ENCODE measurements around the gene ARHGAP9. TPM values are rescaled to one million over a fixed set of nuclear protein-coding genes. Genes with fewer than 3 reads are reported as not detected.

Gene ARHGAP9
- total RNA-seq, 4 donors from 2014 or later = 16.6 to 50.1 (median 24.7) TPM

- TF ChIP-seq CTCF (IDR thresholded peaks at IDR 0.05; ENCODE audit: low read depth) = no peak
Measured at GRCh38 chr12:57498132-57498502, 18.5 kb upstream of the ARHGAP9 start.

- TF ChIP-seq CTCF (IDR thresholded peaks at IDR 0.05; ENCODE audit: low read depth) = no peak
Measured at GRCh38 chr12:57497223-57498131, 17.8 kb upstream of the ARHGAP9 start.

DNA sequence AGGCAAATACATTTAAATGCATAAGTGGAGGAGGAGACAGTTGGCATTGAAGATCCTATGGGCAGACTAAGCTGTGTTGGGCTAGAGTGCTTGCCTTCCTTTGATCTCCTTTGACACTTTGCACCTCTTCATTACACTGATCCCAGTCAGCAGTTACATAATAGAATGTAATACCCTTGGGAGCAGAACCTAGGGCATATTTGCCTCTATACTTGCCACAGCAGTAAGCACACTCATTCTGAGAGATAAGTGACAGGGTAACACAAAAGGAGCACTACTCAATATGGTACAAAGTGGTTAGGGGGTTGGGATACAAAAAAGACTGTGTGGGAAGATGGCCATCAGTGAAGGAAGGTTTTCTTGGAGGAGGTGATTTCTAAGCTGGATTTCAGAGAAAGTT lies 17.2 kb upstream of the ARHGAP9 start:
- no peak for TF ChIP-seq CTCF (IDR thresholded peaks at IDR 0.05; ENCODE audit: low read depth)

GRCh38 chr12:57491393-57492280 lies 12.0 kb upstream of the ARHGAP9 start:
- no peak for TF ChIP-seq CTCF (IDR thresholded peaks at IDR 0.05; ENCODE audit: low read depth)

- no peak for TF ChIP-seq CTCF (IDR thresholded peaks at IDR 0.05; ENCODE audit: low read depth)
Measured at GRCh38 chr12:57490126-57490525, 10.5 kb upstream of the ARHGAP9 start.

DNA sequence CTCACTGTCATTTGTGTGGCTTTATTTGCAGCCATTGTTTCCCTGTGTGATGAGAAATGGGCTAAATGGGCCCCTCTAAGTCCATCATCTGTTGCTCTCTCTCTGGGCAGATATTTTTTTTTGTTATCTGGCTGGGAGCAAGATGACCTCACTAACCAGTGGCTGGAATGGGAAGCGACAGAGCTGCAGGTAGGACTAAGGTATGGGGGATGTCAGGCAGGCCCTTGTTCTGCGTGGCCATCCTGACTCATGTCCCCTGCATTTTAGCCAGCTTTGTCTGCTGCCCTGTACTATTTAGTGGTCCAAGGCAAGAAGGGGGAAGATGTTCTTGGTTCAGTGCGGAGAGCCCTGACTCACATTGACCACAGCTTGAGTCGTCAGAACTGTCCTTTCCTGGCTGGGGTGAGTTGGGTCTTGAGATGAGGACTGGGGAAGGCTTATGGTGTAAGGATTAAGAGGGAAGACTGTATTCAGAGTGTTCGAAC lies 9.5 kb upstream of the ARHGAP9 start:
- no peak for TF ChIP-seq CTCF (IDR thresholded peaks at IDR 0.05; ENCODE audit: low read depth)
